Ascending aorta (tissue), 2 donors: ENCODE results near the gene EIF3A. TPM values are rescaled to one million over a fixed set of nuclear protein-coding genes. Genes with fewer than 3 reads are reported as not detected.
A peak's percentile ranks its signal among the peaks of the same experiment; 100 is the strongest.

Source experiments
- DNase-seq, 2 donors: peaks; one replicate each; pipeline ENCODE4 v3.0.0-alpha.2; 2019; ENCODE audit warnings: low spot score in 2 of 2
- H3K27ac ChIP-seq, 2 donors: fragments of 200-600 bp; sonication (generic); one replicate each; pipeline ENCODE4 v1.5.1; 2016 to 2017; ENCODE audit warnings: mild to moderate bottlenecking in 1 of 2
- H3K27me3 ChIP-seq: fragments of 200-600 bp; sonication (generic); one replicate; pipeline ENCODE4 v1.5.1; 2017
- H3K36me3 ChIP-seq, 2 donors: fragments of 200-600 bp; sonication (generic); one replicate each; pipeline ENCODE4 v1.5.1; 2016
- H3K4me1 ChIP-seq, 2 donors: fragments of 200-600 bp; sonication (generic); one replicate each; pipeline ENCODE4 v1.5.1; 2016 to 2017; ENCODE audit warnings: mild to moderate bottlenecking in 1 of 2
- H3K4me3 ChIP-seq, 2 donors: fragments of 200-600 bp; sonication (generic); one replicate each; pipeline ENCODE4 v1.5.1; 2016 to 2017; ENCODE audit warnings: mild to moderate bottlenecking in 1 of 2
- H3K9me3 ChIP-seq, 2 donors: fragments of 200-600 bp; sonication (generic); one replicate each; pipeline ENCODE4 v1.5.1; 2016
- intact Hi-C: fragments of 100-400 bp; cut with DNase I; formaldehyde crosslinking; loops from one replicate; pipeline ENCODE4 v1.15.1; 2023
- total RNA-seq: library from RNA; depleted of rRNA; stranded (reverse); fragments of >200 nt; gene quantifications from one replicate; pipeline ENCODE4 v1.1.0, GENCODE V29; 2016
- TF ChIP-seq, protein P1 (sequence below), 3 experiments: fragments of 200-600 bp in 2 of 3; fragments of 450-650 bp in 1 of 3; sonication (generic) in 2 of 3; IDR thresholded peaks; one replicate each; pipeline ENCODE4 v1.5.1; 2016 to 2019; ENCODE audit warnings: antibody characterized with exemption in 3 of 3, mild to moderate bottlenecking in 1 of 3, moderate library complexity in 1 of 3

Gene EIF3A
- total RNA-seq, 1 donor from 2014 or later, result 59.4 TPM

DNA sequence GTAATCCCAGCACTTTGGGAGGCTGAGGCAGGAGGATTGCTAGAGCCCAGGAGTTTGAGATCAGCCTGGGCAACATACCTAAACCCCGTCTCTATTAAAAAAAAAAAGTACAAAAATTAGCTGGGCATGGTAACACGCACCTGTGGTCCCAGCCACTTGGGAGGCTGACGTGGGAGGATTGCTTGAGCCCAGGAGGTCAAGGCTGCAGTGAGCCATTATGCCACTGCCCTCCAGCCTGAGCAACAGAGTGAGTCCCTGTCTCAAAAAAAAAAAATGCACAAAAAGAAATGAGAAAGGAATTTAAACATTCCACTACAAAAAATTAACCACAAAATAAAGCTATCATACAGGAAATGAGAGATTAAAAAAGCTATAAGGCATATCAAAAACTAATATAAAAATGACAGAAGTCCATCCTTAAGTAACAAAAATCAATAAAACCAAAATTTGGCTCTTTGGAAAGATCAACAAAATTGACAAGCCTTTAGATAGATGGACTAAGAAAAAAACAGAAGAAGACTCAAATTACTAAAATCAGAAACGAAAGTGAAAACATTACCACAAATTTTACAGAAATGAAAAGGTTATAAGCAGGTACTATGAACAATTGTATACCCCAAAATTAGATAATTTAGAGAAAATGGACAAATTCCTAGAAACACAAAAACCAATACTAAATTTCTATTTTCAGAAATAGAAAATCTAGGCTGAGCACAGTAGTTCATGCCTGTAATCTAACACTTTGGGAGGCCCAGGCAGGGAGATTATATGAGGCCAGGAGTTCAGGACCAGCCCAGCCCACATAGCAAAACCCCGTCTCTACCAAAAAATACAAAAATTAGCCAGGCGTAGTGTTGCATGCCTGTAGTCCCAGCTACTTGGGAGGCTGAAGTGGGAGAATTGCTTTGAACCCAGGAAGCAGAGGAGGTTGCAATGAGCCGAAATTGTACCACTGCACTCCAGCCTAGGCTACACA, 93.5 kb downstream of the EIF3A start:
- intact Hi-C loops, result no loop called here
- Histone ChIP-seq H3K27ac (no peak overlapping the region), H3K9me3 (peaks cover 11 to 25% of the 10 kb centered on the region in 2 donors), H3K36me3 (no peaks in the 10 kb centered on the region), H3K27me3 (no peaks in the 10 kb centered on the region), H3K4me1 (no peaks in the 10 kb centered on the region), H3K4me3 (no peak overlapping the region)
- TF ChIP-seq, protein P1, sequence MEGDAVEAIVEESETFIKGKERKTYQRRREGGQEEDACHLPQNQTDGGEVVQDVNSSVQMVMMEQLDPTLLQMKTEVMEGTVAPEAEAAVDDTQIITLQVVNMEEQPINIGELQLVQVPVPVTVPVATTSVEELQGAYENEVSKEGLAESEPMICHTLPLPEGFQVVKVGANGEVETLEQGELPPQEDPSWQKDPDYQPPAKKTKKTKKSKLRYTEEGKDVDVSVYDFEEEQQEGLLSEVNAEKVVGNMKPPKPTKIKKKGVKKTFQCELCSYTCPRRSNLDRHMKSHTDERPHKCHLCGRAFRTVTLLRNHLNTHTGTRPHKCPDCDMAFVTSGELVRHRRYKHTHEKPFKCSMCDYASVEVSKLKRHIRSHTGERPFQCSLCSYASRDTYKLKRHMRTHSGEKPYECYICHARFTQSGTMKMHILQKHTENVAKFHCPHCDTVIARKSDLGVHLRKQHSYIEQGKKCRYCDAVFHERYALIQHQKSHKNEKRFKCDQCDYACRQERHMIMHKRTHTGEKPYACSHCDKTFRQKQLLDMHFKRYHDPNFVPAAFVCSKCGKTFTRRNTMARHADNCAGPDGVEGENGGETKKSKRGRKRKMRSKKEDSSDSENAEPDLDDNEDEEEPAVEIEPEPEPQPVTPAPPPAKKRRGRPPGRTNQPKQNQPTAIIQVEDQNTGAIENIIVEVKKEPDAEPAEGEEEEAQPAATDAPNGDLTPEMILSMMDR (IDR thresholded peaks at IDR 0.05), result no peak
- DNase-seq, result no peak

- intact Hi-C loops, result no loop called here
- TF ChIP-seq, protein P1 (IDR thresholded peaks at IDR 0.05), result no peak
- DNase-seq, result peak in 1 of 2 donors; percentile 3
These were observed 95.0 kb downstream of the EIF3A start for GRCh38 chr10:118985576-118985975.

More at GRCh38 chr10:118985576-118985975, 95.0 kb downstream of the EIF3A start:
- H3K27ac ChIP-seq, result no peak overlapping the region
- no peaks in the 10 kb centered on the region for H3K4me1 ChIP-seq
- no peak overlapping the region for H3K4me3 ChIP-seq
- no peaks in the 10 kb centered on the region for H3K36me3 ChIP-seq
- H3K27me3 ChIP-seq, result no peaks in the 10 kb centered on the region
- H3K9me3 ChIP-seq, result peaks cover 11 to 25% of the 10 kb centered on the region in 2 donors

Other genes with a start within 250 kb of the EIF3A start
- gene NANOS1, start 51.1 kb downstream of the EIF3A start, total RNA-seq, result 5.3 TPM
- 85.1 TPM for gene DENND10, start 23.3 kb upstream of the EIF3A start, total RNA-seq
- 13.7 TPM for gene SFXN4, start 84.9 kb upstream of the EIF3A start, total RNA-seq
- 34.9 TPM for gene PRDX3, start 98.0 kb upstream of the EIF3A start, total RNA-seq
- gene GRK5, start 126.8 kb upstream of the EIF3A start, total RNA-seq, result 75.5 TPM